Measurements from ENCODE around the gene SBSN.

The SBSN gene, protein sequence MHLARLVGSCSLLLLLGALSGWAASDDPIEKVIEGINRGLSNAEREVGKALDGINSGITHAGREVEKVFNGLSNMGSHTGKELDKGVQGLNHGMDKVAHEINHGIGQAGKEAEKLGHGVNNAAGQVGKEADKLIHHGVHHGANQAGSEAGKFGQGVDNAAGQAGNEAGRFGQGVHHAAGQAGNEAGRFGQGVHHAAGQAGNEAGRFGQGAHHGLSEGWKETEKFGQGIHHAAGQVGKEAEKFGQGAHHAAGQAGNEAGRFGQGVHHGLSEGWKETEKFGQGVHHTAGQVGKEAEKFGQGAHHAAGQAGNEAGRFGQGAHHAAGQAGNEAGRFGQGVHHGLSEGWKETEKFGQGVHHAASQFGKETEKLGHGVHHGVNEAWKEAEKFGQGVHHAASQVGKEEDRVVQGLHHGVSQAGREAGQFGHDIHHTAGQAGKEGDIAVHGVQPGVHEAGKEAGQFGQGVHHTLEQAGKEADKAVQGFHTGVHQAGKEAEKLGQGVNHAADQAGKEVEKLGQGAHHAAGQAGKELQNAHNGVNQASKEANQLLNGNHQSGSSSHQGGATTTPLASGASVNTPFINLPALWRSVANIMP

DNA sequence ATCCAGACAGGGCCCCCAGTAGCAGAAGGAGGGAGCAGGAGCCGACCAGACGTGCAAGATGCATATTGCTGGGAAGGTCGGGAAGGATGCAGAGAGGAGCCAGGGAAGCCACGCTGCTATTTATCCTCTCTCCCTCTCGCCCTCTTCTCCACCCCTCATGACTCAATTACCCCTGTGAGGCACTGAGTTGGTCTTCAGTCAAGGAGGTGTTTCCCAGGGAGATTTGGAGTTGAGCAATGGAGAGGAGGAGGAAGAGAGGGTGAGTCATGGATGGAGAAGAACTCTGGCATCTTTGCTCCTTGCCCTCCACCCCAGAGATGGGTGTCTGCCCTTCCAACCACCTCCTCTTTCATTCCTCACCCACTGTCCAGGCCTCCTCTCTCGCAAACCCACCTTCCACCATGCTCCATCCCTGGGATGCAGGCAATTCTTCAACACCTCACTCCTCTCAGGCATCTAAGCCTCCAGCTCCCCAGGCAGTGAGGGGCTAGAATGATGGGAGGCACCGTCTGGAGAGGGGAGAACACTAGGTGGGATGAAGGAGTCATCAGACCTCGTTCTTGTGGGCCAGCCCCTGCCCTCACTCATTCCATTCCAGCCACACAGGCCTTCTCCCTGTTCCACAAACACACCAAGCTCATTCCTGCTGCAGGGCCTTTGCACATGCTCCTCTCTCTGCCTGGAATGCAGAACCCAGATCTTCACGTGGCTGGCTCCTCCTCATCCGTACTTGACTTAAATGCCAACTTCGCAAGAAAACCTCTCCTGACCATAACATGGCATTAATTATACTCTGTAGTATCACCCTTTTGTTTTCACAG lies at the start of gene SBSN:
TSS of gene SBSN (minus strand) at position 94 of the 821 bp plus-strand sequence. CDS start at position 64, 30 bp downstream.
- no peaks in the 10 kb centered on the region for H3K79me2 ChIP-seq (ENCODE audit: insufficient read depth, low read length)
- no peaks in the 10 kb centered on the region for H3K4me1 ChIP-seq (ENCODE audit: insufficient read depth, low read length, poor library complexity, severe bottlenecking)
- no peaks in the 10 kb centered on the region for H3K36me3 ChIP-seq (ENCODE audit: insufficient read depth, low read length)
- H3K9ac ChIP-seq (ENCODE audit: low read depth, low read length, poor library complexity, severe bottlenecking), result no peak within 1 kb of the TSS
- H3F3A ChIP-seq (ENCODE audit: low read depth), result no peaks in the 10 kb centered on the region
- H3K27me3 ChIP-seq (ENCODE audit: insufficient read depth, low read length, poor library complexity, severe bottlenecking), result no peaks in the 10 kb centered on the region
- TF ChIP-seq, protein P1, sequence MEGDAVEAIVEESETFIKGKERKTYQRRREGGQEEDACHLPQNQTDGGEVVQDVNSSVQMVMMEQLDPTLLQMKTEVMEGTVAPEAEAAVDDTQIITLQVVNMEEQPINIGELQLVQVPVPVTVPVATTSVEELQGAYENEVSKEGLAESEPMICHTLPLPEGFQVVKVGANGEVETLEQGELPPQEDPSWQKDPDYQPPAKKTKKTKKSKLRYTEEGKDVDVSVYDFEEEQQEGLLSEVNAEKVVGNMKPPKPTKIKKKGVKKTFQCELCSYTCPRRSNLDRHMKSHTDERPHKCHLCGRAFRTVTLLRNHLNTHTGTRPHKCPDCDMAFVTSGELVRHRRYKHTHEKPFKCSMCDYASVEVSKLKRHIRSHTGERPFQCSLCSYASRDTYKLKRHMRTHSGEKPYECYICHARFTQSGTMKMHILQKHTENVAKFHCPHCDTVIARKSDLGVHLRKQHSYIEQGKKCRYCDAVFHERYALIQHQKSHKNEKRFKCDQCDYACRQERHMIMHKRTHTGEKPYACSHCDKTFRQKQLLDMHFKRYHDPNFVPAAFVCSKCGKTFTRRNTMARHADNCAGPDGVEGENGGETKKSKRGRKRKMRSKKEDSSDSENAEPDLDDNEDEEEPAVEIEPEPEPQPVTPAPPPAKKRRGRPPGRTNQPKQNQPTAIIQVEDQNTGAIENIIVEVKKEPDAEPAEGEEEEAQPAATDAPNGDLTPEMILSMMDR (conservative IDR thresholded peaks at IDR 0.05; ENCODE audit: low read length), result no peak
- H3K4me3 ChIP-seq (ENCODE audit: low read length, poor library complexity, severe bottlenecking), result no peak within 1 kb of the TSS
- no peak within 1 kb of the TSS for H3K4me2 ChIP-seq (ENCODE audit: low read depth, low read length, poor library complexity, severe bottlenecking)
- no peaks in the 10 kb centered on the region for H4K20me1 ChIP-seq (ENCODE audit: insufficient read depth, low read length, poor library complexity, severe bottlenecking)
- no peaks in the 10 kb centered on the region for H3K9me3 ChIP-seq (ENCODE audit: insufficient read depth, low read depth, low read length)
- no peak within 1 kb of the TSS for H2AFZ ChIP-seq (ENCODE audit: low read length)
- H3K9me2 ChIP-seq (replicated peaks; ENCODE audit: low read depth, low read length), result no peaks in the 10 kb centered on the region

DNA sequence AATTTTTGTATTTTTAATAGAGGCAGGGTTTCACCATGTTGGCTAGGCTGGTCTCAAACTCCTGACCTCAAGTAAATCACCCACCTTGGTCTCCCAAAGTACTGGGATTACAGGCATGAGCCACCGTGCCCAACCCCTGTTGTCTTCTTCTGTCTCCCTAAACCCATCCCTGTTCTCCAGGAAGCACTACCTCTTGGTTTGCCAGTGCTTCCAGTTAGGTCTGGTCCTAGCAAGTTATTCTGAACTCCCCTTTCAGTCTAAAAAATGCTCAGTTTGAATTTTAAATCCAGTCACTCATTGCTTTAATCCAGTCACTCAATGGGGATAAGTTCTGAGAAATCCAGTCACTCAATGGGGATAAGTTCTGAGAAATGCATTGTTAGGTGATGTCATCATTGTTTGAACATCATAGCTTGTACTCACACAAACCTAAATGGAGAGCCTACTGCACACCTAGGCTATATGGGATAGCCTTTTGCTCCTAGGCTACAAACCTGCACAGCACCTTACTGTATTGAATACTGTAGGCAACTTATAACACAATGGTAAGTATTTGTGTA lies 43.4 kb upstream of the SBSN start:
- H3K4me1 ChIP-seq (ENCODE audit: insufficient read depth, low read length, poor library complexity, severe bottlenecking), result no peaks in the 10 kb centered on the region
- no peaks in the 10 kb centered on the region for H4K20me1 ChIP-seq (ENCODE audit: insufficient read depth, low read length, poor library complexity, severe bottlenecking)
- no peaks in the 10 kb centered on the region for H3K9me3 ChIP-seq (ENCODE audit: insufficient read depth, low read depth, low read length)
- H2AFZ ChIP-seq (ENCODE audit: low read length), result no peak overlapping the region
- TF ChIP-seq, protein P1 (conservative IDR thresholded peaks at IDR 0.05; ENCODE audit: low read length), result no peak
- no peak for TF ChIP-seq EZH2phosphoT487 (IDR thresholded peaks at IDR 0.05; ENCODE audit: borderline replicate concordance)
- no peak overlapping the region for H3K4me2 ChIP-seq (ENCODE audit: low read depth, low read length, poor library complexity, severe bottlenecking)
- H3K4me3 ChIP-seq (ENCODE audit: low read length, poor library complexity, severe bottlenecking), result no peak overlapping the region
- H3K27me3 ChIP-seq (ENCODE audit: insufficient read depth, low read length, poor library complexity, severe bottlenecking), result no peaks in the 10 kb centered on the region
- no peaks in the 10 kb centered on the region for H3F3A ChIP-seq (ENCODE audit: low read depth)
- H3K9me2 ChIP-seq (replicated peaks; ENCODE audit: low read depth, low read length), result no peaks in the 10 kb centered on the region
- no peaks in the 10 kb centered on the region for H3K79me2 ChIP-seq (ENCODE audit: insufficient read depth, low read length)
- H3K9ac ChIP-seq (ENCODE audit: low read depth, low read length, poor library complexity, severe bottlenecking), result no peak overlapping the region
- H3K36me3 ChIP-seq (ENCODE audit: insufficient read depth, low read length), result no peaks in the 10 kb centered on the region

DNA sequence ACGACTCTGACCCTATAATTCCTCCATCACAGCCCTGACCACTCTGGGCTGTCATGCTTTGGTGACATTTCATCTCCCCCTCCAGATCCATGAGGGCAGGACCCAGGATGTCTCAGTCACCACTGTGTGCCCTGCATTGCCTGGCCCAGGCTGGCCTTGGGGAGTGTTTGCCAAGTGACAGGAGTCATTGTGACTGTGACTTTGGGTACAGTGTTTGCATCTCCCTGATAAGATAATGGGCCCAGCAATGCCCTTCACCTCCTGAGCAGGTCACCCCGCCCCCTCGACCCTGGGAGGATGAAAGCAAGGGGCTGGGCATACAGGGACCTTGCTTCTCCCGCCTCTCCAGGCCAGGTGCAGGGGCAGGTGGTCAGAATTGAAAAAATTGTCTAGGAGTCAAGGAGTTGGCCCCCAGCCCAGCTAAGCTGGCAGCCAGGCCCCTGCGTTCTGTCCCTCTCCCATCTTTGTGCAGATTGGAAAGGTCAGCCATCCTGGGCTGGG lies 41.2 kb upstream of the SBSN start:
- TF ChIP-seq, protein P1 (conservative IDR thresholded peaks at IDR 0.05; ENCODE audit: low read length), result no peak
- TF ChIP-seq EZH2phosphoT487 (IDR thresholded peaks at IDR 0.05; ENCODE audit: borderline replicate concordance), result no peak
- Histone ChIP-seq H3K27me3 (ENCODE audit: insufficient read depth, low read length, poor library complexity, severe bottlenecking) (no peaks in the 10 kb centered on the region), H3K9me3 (ENCODE audit: insufficient read depth, low read depth, low read length) (no peaks in the 10 kb centered on the region), H3K9ac (ENCODE audit: low read depth, low read length, poor library complexity, severe bottlenecking) (no peak overlapping the region), H3K4me1 (ENCODE audit: insufficient read depth, low read length, poor library complexity, severe bottlenecking) (no peaks in the 10 kb centered on the region), H3K36me3 (ENCODE audit: insufficient read depth, low read length) (no peaks in the 10 kb centered on the region), H3K9me2 (replicated peaks; ENCODE audit: low read depth, low read length) (no peaks in the 10 kb centered on the region), H3K4me3 (ENCODE audit: low read length, poor library complexity, severe bottlenecking) (no peak overlapping the region), H3K79me2 (ENCODE audit: insufficient read depth, low read length) (no peaks in the 10 kb centered on the region), H3K4me2 (ENCODE audit: low read depth, low read length, poor library complexity, severe bottlenecking) (no peak overlapping the region), H4K20me1 (ENCODE audit: insufficient read depth, low read length, poor library complexity, severe bottlenecking) (no peaks in the 10 kb centered on the region), H3F3A (ENCODE audit: low read depth) (no peaks in the 10 kb centered on the region), H2AFZ (ENCODE audit: low read length) (no peak overlapping the region)

Measured in Loucy (cell line).